HG03135 (cell line): Measurements from ENCODE around the gene ERC2.
"Not testable (repeated sequence)": the region's sequence is repeated elsewhere in the genome, so short reads cannot be mapped to it uniquely, and the experiment has no call there.

Experiments
- ATAC-seq: cut with Tn5 transposase; IDR thresholded peaks from one replicate; pipeline ENCODE4 v1.9.1; 2021; ENCODE audit warnings: mild to moderate bottlenecking, moderate library complexity; ENCODE audit not compliant: unreplicated experiment

The ERC2 gene

GRCh38 chr3:56086355-56086754 is 381.9 kb downstream of the ERC2 start:
- ATAC-seq = no peak

DNA sequence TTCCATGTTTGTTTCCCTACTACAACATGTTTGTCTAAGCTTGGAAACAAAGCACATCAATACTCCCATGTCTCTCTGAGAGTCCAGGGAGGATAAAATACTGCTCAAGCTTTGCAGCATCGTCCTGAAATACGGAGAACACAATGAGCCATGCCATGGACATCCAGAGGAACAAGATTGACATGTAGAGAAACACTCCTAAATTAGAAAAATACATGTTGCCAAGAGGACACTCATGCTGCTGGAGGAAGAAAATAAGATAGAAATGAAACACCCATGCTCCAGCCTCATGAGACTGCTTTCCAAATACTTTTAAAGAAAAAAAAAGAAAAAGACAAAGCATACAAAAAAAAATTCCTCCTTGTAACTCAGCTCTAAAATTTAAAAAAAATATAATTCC is 387.0 kb downstream of the ERC2 start:
- no peak for ATAC-seq

GRCh38 chr3:56076746-56077145 is 391.5 kb downstream of the ERC2 start:
- no peak for ATAC-seq

- ATAC-seq = no peak
Observed at GRCh38 chr3:56075089-56075488, 393.2 kb downstream of the ERC2 start.

- ATAC-seq = no peak
Observed at GRCh38 chr3:56069766-56070165, 398.5 kb downstream of the ERC2 start.

GRCh38 chr3:56066405-56066804 is 401.9 kb downstream of the ERC2 start:
- not testable (repeated sequence) for ATAC-seq

GRCh38 chr3:56064684-56065083 is 403.6 kb downstream of the ERC2 start:
- ATAC-seq = no peak

GRCh38 chr3:56061279-56061626 is 407.0 kb downstream of the ERC2 start:
- no peak for ATAC-seq

GRCh38 chr3:56060521-56061278 is 407.6 kb downstream of the ERC2 start:
- ATAC-seq = no peak

DNA sequence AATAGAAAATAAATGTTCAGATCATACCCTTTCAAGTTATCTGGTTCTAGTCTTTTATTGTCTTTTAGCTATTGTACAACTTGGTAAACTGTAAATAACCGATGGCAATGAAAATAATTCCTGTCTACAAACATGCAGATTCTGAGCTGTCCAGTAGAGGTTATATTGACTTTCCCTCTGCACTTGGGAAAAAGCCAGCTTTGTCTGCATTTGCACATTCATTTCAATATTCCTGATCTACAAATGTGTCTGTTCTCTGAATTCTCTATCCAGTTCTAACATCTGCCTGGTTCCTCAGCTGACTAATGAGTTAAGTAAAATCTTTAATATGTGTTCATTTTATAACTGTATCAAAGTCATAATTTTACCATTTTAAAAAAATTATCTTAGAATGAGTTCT is 408.5 kb downstream of the ERC2 start:
- no peak for ATAC-seq

DNA sequence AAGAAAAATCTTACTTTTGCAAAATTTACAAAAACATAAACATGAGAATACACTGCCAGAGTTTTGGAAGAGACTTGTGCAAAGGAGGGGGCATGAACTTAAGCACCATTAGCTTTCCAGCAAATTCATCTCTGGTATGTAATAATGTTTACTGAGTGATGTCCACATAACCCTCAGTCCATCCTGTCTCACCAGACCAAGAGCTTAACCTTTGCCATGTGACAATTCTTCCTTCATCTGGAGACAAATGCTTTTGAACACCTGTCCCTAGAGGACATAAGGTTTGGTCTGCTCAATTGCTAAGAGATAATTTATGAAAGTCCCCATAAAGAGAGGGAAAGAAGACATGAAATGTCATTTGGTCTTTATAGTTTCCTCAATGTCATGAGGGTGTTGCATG is 412.3 kb downstream of the ERC2 start:
- ATAC-seq = no peak

DNA sequence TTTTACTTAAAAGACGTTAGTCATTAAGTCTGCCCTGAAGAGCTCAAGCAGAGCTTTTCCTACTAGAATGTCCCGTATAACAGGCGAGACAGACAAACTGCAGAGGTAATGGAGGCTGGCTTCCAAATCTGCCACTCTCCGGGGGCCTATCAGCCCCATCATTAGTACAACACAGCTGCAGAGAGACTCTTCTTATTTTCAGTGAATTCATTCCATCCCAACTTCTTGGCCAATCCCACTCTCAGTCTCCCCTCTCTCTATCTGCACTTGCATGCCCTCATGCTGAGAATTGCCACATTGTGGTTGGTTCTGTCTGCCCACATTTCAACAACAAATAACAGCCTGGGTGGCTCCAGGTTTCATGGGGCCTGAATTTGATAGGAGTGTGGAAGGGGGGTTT is 412.7 kb downstream of the ERC2 start:
- ATAC-seq = no peak

GRCh38 chr3:56054844-56055243 is 413.4 kb downstream of the ERC2 start:
- ATAC-seq = no peak

DNA sequence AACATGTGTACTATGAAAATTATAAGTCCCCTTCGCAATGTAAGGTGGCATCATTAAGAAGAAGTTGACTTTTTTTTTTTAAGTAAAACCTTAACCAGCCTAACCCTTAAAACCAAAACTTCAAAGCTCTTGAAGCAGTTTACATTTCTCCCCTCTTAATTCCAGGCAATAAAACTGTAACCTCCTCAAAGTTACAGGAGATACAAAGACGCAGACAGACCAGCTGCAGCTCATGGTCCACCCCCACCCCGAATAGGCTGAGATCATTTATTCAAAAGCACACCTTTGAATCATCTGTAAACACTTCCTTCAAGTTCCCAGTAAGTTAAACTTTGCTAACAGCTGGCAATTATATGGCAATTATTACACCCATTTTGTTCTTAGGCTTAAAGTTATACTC is 414.5 kb downstream of the ERC2 start:
- no peak for ATAC-seq

GRCh38 chr3:56052188-56052587 is 416.1 kb downstream of the ERC2 start:
- ATAC-seq = no peak

GRCh38 chr3:56051052-56051451 is 417.2 kb downstream of the ERC2 start:
- no peak for ATAC-seq

DNA sequence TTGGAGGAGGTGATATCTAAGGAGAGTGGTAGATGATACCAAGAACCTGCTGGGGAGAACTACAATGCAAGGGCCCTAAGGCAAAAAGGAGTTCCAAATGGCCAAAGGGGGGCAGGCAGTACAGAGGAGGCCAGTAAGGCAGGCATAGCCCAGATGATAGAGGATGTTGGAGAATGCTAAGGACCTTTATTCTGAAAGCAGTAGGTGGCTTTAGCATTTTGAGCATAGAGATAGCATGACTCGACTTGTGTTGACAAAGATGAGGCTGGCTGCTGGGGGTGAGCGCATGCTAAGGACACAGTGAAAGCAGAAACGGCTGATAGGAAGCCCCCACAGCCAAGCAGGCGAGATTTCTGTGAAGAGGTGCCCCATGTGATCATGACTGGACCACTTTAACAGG is 419.3 kb downstream of the ERC2 start:
- ATAC-seq = no peak

DNA sequence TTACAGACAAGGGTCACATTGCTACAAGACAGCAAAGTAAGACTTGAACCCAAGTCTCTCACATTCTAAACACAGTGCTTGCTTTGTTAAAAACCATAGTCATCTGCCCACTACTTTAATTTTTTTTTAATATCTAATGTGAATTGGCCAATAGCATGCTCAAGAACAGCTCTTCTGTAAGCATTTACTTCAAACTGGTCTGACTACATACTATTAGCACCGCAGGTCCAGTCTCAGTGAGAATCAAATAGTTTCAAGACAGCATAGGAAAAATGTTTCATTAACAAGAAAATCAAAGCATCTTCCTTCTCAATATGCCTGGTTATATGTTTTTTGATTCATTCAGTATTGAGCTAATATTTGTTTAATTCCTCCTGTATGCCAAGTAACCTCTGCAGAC is 419.9 kb downstream of the ERC2 start:
- ATAC-seq = no peak

DNA sequence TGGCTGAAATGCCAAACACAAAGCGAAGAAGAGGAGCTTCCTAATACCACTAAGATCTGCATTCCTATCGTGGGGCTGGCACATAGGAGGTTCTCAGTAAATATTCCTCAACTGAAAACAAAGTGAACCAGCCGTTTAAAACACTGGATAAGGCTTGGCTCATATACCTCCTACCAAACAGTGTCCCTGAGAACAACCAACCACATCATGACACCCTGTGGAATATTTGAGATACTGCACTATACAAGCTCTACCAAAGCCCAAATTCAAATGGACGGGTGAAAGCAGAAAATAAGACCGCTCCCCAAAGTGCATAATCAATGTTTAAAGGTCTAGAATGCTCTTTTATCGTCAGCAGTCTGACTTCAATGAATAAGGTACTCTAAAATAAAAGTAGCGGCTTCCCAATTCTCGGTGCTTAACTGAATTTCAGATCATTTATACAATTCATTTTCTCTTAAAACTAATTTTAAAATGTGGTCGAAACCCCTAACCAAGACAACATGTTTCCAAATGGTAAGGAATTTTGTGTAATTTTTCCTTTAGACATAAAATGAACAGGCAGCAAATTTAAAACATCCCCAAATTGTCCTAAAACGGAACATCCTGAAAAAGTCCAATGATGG is 425.8 kb downstream of the ERC2 start:
- ATAC-seq = no peak

DNA sequence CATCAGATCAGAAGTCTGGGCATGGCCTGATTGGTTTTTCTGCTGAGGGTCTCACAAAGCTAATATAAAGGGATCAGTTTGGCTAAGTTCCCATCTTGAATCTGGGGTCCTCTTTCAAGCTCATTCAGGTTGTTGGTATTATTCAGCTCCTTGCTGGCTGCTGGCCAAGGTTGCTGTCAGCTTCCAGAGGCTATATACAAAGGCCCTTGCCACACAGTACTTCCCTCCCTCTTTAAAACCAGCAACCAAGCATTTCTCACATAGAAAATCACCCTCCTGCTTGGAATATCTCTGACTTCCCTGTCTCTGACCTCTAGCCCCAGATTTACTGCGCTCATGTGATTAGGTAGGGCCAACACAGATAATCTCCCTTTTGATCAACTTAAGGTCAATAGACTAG is 442.9 kb downstream of the ERC2 start:
- no peak for ATAC-seq

DNA sequence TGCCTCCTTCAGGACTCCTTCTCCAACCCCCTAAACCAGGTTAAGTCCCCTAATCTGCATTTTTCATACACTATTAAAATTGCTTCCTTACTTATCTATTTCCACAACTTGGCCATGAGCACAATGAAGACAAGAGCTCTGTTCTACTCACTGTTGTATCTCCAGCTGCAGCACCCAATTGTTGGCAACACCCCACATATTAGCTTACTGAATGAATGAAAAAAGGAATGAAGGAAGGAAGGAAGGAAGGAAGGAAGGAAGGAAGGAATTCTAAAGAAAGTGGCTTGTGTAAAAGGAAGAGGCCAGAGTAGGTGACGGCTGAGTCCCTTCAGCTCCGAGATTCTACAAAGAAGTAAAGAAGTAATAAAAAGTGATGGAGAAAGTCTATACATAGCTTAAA is 444.7 kb downstream of the ERC2 start:
- no peak for ATAC-seq

DNA sequence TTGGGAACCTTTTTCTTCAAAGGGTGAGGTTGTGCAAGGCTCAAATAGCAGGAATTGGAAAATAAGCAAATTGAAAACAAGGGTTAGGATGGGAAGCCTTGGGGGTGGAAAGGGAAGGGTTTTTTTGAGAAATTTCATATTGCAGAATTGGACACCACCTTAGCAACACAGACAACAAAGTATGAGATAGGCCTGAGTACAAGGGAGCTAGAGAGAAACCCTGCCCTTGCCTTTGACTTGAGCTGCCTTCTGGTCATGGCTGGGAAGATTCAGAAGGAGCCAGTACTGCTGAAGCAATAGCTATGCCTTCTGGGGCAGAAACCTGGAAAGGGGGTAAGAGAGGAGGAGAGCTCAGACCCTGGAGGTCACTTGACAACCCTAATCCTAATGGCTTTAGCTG is 445.6 kb downstream of the ERC2 start:
- no peak for ATAC-seq
